Measurements from ENCODE around the gene TSPAN2. TPM values are rescaled to one million over a fixed set of nuclear protein-coding genes. Genes with fewer than 3 reads are reported as not detected.

TSPAN2 gene
- total and polyA plus RNA-seq, 9 of the 15 experiments (the other 6 are each of a cell fraction or from before 2014, with no cell fraction given) = not detected

DNA sequence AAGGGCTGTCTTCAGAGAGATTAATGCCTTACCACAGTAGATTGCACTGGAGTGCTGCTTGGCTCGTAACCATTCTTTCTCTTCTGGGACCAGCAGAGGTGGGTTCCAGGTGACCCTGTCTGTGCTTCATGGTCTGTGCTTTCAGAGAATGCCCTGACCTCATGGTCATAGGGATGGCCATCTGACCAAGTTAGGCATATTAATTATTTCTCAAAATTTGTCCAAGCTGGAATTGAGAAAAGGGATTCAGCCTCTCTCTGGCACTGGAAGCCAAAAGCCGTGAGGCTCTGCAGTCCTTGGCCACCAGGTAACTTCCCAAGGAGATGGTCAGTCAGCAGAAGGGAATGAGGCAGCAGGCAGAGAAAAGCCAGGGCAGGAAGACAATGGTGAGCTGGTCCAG, 37.2 kb upstream of the TSPAN2 start (continued):
- TF ChIP-seq ZBTB40 (IDR thresholded peaks at IDR 0.05) = no peak
- no peak for TF ChIP-seq ZBTB40 (CRISPR knock-in tag; IDR thresholded peaks at IDR 0.05)

Data from K562 (cell line).